Lower leg skin (tissue), 3 donors: ENCODE data around the gene PCDHGB7.

Experiments used
- CTCF ChIP-seq, 3 donors: fragments of 450-650 bp; IDR thresholded peaks; one replicate each; pipeline ENCODE4 v1.5.1; 2016; ENCODE audit warnings: antibody characterized with exemption in 3 of 3, mild to moderate bottlenecking in 3 of 3, moderate library complexity in 2 of 3
- POLR2A ChIP-seq, 2 donors: fragments of 450-650 bp; IDR thresholded peaks; one replicate each; pipeline ENCODE4 v1.6.1; 2016 to 2017; ENCODE audit warnings: antibody characterized with exemption in 2 of 2, mild to moderate bottlenecking in 1 of 2, moderate library complexity in 1 of 2

- TF ChIP-seq CTCF (IDR thresholded peaks at IDR 0.05) (no peak), POLR2A (IDR thresholded peaks at IDR 0.05) (no peak)
These were observed 43.7 kb upstream of the PCDHGB7 start, which contains the start of gene PCDHGA6 for GRCh38 chr5:141373673-141374317.
